Kidney tubule cell (primary cell): ENCODE data around the gene KMO.

Source experiments
- DNase-seq: peaks from one replicate; pipeline ENCODE4 v3.0.0-alpha.2; 2018; ENCODE audit warnings: low spot score

KMO gene

DNA sequence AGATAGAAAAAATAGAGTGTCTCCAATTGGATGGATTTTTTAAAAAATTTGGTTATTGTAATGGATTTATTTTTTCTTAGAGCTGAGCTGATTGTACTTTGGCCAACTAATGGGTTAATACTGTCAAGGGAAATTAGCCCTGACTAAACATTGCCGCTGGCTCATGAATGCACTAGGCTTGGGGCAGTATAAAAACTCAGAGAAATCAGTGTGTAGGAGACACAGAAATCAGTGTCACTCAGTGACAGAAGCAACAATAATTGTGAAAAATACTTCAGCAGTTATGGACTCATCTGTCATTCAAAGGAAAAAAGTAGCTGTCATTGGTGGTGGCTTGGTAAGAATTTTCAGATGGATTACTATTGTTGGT lies at the start of gene KMO:
KMO (plus strand) TSS at position 217 of the 370 bp plus-strand sequence; CDS start at position 284, 67 bp downstream.
- peak; percentile 52 for DNase-seq

DNA sequence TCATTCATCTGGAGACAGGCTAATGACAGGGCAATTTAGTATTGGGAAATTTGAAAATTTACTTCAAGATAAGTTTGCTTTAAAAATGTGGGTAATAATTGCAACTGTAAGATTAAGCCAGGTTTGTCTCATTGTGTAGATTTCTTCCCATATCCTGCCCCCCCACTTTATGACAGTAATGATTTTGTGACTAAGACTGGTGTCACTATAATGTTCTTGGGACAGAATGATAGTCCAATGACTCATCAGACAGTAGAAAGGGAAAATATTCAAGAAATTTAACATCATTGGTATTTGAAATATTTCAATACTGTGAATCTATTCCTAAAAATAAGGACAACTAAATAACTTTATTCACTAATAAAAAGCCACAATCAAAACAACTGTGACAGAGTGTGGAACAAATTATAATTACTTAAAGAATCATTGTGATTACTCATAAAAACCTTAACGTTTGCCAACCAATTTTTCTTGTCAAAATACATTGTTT lies 49.4 kb upstream of the KMO start:
- DNase-seq, result peak; percentile 86

- DNase-seq, result peak; percentile 60
These were observed 47.0 kb upstream of the KMO start for GRCh38 chr1:241485145-241485544.

DNA sequence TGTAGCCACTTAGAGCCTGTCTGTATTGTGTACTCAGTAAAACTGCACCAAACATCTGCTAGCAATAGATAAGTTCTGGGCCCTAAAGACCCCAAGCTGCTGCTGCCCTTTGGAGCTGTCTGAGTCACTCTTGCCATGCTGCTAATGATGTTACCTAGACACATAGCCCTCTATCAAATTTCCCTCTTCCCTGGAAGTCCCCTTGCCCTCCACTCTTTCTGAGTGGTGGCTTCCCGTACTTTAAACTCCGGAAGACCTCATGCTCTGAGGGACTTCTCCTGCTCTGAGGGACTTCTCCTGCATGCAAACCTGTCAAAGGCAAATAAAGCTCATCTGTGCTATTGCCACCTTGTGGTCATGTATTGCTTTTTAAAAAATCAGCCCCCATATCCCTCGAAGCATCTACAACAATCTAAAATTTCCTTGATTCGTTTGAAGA lies 46.6 kb upstream of the KMO start:
- DNase-seq, result peak; percentile 36

DNA sequence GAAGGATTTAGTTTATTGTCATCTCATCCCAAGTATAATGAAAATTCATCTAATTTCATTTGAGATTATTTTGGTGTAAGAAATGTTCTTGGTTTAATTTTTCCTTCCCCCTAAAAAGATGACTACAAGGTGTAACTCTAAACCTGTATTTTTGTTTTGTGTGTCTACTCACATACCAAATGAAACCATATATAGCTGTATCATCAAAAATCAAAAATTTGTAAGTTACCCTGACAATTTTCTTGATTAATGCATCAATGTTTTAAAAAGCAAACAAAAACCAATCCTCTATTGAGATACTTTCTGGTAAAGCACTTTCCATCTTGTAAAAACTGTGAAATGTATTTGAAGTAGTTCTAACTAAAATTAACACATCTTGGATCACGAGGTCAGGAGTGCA lies 43.4 kb upstream of the KMO start:
- DNase-seq, result no peak

GRCh38 chr1:241495741-241496140 lies 36.4 kb upstream of the KMO start:
- no peak for DNase-seq

- peak; percentile 43 for DNase-seq
These were observed 32.3 kb upstream of the KMO start for GRCh38 chr1:241499910-241500309.

DNA sequence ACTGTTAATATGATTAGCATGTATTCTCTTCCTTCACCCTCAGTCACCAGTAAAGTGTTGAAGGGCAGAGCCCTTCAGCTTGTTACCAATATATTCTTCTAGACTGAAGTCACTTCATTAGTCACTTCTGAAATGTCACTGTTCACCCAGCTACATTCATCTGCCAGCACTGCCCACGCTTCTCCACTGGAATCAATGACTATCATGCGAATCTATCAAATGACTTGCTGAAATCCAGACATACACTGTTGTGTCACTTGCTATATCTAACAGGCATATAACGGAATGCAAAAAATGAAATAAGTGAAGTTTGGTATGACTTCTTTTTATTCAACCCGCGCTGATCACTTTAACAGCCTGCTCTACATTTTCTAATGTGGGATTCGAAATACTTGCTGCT lies 28.7 kb upstream of the KMO start:
- no peak for DNase-seq

GRCh38 chr1:241507189-241507863 lies 24.9 kb upstream of the KMO start:
- DNase-seq, result no peak

DNA sequence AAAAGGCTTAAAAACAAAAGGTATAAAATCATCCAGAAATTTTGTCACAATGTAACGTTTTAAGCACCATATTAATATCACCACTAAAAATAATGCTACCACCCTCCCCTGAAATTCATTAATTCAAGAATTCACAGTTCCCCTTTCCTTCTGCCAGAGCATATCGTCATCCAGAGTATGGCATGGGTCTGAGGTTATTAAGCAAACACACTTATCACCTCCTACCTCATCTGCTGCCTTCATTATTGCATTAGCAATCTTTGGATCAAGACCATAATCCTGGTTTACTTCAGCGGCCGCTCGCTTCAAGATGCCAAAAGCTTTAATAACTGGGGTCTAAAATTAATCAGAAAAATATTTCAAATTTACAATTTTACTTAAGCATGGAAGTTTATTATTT lies 18.8 kb upstream of the KMO start:
- DNase-seq, result no peak

DNA sequence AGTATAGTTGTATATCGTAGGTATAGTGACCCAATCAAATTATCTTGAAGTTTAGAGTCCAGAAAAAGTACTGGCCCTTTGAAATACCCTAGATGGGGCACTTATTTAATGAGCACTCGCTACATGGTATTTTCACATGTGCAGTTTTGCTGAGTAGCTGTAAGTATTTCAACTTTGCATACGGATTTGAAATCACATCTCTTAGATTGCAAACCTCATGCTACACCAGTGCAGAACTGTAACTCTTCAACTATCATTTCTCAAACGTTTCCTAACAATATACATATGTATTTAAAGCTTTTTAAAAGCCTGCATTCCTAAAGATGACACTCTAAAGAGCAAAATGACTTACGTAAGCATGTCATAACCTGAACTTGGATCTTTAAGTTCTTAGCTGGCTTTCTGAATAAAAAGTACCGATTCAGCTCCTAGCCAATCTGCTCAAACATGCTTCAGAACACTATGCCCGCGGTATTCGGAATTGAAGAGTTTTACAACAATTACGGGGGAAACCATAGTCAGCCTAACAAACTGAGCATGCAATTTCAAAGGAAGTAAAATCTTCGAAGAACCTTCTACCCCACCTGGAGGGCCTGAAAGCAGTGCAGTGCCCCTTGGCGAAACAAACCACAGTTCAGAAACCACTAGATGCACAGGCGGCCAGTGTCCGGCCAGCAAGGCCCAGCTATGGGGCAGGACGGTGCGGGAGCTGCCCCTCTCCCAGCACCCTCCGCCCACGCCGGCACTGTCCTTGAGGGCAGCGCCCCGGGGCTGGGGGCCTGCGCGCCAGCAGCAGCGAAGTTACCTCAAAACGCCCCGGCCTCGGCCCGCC lies 13.5 kb upstream of the KMO start:
- DNase-seq, result peak; percentile 26

DNA sequence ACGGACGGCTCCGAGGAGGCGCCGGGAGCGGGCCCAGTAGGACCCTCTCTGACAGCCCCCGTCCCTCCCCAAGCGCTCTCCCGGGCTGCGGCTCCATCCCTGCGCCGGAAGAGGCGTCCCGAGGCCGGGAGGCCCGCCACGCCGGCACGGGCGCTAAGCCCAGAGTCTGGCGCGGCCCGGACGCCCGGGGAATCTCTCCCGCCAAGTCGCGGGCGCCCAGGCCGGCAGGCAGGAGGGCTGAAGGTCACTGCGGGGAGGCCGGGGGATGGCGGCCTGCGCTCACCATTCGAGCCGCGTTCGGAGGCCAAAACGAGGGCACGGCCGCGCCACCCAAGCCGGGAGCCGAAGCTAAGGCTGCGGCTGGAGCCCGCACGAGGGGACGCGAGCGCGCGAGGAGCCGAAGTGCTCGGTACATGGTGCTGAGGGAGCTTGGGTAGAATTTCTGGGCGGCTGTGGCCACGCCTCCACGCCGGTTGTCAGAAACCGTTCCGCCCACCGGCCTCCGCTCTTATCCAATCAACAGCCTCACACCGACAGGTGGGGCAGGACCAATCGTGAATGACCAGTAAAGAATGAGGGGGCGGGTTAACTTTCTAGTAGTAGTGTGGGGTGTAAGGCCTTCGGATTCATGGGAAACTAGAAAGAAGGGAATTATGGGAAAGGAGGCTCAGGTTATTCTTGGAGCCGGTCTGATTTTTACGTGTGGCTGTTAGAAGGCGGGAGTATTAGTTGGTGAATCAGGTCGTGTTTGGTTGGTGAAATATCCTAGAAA lies 12.7 kb upstream of the KMO start, which contains the start of gene FH:
FH (minus strand) TSS at position 448 of the 772 bp plus-strand sequence; CDS start at position 415, 33 bp downstream.
- DNase-seq, result peak; percentile 98

GRCh38 chr1:241520080-241520465 lies 12.1 kb upstream of the KMO start:
- no peak for DNase-seq

DNA sequence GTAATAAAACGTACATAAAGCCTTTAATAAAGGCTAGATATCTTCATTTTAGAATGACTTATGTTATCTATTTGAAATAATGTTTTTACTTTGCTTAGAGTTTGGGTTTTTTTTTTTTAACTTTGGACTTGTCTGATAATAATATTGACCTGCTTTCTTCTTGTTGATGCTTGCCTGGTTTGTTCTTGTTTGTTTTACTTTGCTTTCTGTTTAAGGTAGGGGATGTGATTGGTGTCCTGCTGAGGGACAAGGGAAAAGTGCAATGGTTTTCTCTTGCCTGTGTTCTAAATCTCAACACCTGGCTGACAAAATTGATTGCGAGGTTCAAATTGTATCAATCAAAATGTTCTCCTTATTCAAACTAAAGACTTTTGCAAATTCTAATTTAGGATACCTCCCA lies 10.5 kb upstream of the KMO start:
- DNase-seq, result no peak

DNA sequence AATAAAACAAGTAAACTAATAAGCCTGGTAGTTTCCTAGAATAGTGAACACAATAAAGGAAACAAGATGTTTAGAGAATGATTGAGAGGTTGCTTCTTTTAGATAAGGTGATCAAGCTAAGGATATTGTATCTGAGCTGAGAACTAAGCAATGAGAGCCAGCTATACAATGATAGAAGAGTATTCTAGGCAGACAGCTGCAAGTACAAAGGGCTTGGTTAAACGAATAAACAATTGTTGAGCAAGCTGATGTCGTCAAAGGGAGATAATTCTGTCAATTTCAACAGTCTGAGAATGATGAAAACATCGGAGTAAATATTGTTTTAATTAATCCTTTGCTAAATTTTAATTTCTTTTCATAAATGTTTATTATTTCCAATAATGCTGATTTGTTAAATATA lies 7.2 kb upstream of the KMO start:
- no peak for DNase-seq

DNA sequence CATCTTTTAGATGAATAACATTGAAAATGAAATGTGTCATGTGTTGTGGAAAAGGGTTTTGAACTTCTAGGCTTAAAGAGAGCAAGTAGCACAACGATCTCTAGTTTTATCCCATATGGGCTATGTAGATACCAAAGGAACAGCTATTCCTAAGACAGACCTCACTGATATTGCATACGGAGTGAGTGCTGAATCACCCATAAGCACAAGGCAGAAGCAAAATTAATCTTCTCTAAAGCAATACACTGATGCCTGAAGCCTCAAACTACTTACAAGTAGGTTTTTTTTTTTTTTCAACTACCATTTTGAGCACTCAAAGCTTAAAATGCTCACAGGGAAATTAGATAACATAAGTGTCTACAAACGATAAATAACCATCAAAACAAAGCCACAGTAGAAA lies 5.0 kb upstream of the KMO start:
- no peak for DNase-seq

- peak; percentile 81 for DNase-seq
These were observed 700 bp upstream of the KMO start for GRCh38 chr1:241531195-241532161.

DNA sequence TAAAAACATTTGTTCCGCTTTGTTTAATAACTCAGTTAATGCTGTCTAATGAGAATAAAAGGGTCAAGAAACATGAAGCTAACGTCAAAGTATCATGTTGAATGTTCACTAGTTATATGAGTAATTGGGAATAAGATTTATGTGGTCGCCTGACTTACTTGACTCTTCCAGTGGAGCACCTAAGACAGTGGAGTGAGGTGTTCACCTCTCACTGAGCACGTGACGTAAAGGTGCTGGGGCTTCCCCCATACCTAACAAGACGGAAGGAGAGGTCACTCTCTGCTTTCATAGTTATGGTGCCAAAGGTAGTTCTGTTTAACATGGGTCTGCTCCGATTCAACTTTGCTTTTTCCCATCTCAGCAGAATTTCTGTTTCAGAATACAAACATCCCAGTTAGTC lies 686 bp downstream of the KMO start:
- DNase-seq, result peak; percentile 79

GRCh38 chr1:241533326-241534115 lies 1.3 kb downstream of the KMO start:
- DNase-seq, result no peak

DNA sequence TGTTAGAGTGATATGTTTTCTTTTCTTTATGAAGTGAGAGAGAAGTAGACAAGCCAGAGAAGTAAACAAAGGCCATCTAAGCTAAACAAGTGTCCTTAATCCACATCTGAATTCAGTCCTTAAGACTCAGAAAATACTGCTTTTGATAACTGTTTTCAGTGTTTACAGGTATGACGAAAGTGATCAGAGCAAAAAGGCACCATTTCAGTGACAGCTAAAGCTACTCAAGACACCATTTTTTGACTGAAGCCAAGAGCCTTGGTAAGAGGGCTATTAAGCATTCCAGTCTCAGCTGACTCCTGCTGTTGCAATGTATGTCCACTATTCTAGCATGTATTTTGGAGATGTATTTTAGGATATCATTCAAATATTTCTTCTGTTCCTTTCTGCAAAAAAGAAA lies 4.1 kb downstream of the KMO start:
- DNase-seq, result no peak
